Vagina (tissue), 2 donors: ENCODE data around the gene ACTRT1.

ENCODE experiments used
- CTCF ChIP-seq, 3 experiments: fragments of 450-650 bp in 2 of 3; fragments of 200-600 bp in 1 of 3; sonication (generic) in 1 of 3; IDR thresholded peaks; one replicate each; pipeline ENCODE4 v1.5.1; 2017 to 2019; ENCODE audit warnings: antibody characterized with exemption in 3 of 3, mild to moderate bottlenecking in 2 of 3, moderate library complexity in 2 of 3
- POLR2A ChIP-seq, 2 donors: fragments of 450-650 bp; IDR thresholded peaks; one replicate each; pipeline ENCODE4 v1.6.1; 2017; ENCODE audit warnings: antibody characterized with exemption in 2 of 2, mild to moderate bottlenecking in 2 of 2, moderate library complexity in 2 of 2

GRCh38 chrX:128020701-128021100, 31.5 kb downstream of the ACTRT1 start:
- no peak for TF ChIP-seq CTCF (IDR thresholded peaks at IDR 0.05)
- TF ChIP-seq POLR2A (IDR thresholded peaks at IDR 0.05) = no peak
